Stimulated activated CD8-positive, alpha-beta memory T cell treated with anti-CD3 and anti-CD28 coated beads, Interleukin-12 subunit alpha, Interleukin-12 subunit beta, amount 100 ng/mL, for 24 hours (primary cell): ENCODE measurements around the gene HK2.
"Not testable (repeated sequence)": the region's sequence is repeated elsewhere in the genome, so short reads cannot be mapped to it uniquely, and the experiment has no call there.

ENCODE experiments used
- DNase-seq: peaks from one replicate; pipeline ENCODE4 v3.0.0-alpha.2; 2020; ENCODE audit errors: extremely low read depth

Gene HK2

GRCh38 chr2:74877376-74877775, 43.4 kb downstream of the HK2 start:
- no peak for DNase-seq

GRCh38 chr2:74877781-74878433, 44.0 kb downstream of the HK2 start:
- DNase-seq, result no peak

- no peak for DNase-seq
Observed at GRCh38 chr2:74878551-74878950, 44.6 kb downstream of the HK2 start.

- no peak for DNase-seq
Observed at GRCh38 chr2:74880054-74880728, 46.3 kb downstream of the HK2 start.

GRCh38 chr2:74881176-74881575, 47.2 kb downstream of the HK2 start:
- no peak for DNase-seq

GRCh38 chr2:74881626-74882298, 47.8 kb downstream of the HK2 start:
- DNase-seq, result no peak

GRCh38 chr2:74882299-74882687, 48.4 kb downstream of the HK2 start:
- DNase-seq, result no peak

- no peak for DNase-seq
Observed at GRCh38 chr2:74883011-74883410, 49.1 kb downstream of the HK2 start.

GRCh38 chr2:74884118-74884762, 50.3 kb downstream of the HK2 start:
- no peak for DNase-seq

- DNase-seq, result no peak
Observed at GRCh38 chr2:74884866-74885265, 50.9 kb downstream of the HK2 start.

GRCh38 chr2:74886251-74886650, 52.3 kb downstream of the HK2 start:
- DNase-seq, result no peak

GRCh38 chr2:74886811-74887210, 52.9 kb downstream of the HK2 start:
- no peak for DNase-seq

- DNase-seq, result no peak
Observed at GRCh38 chr2:74887445-74887951, 53.6 kb downstream of the HK2 start.

GRCh38 chr2:74887960-74888700, 54.2 kb downstream of the HK2 start:
- no peak for DNase-seq

- no peak for DNase-seq
Observed at GRCh38 chr2:74889159-74889558, 55.2 kb downstream of the HK2 start.

- DNase-seq, result no peak
Observed at GRCh38 chr2:74890711-74891110, 56.8 kb downstream of the HK2 start.

GRCh38 chr2:74891136-74891764, 57.3 kb downstream of the HK2 start:
- no peak for DNase-seq

- not testable (repeated sequence) for DNase-seq
Observed at GRCh38 chr2:74891816-74892215, 57.9 kb downstream of the HK2 start.

GRCh38 chr2:74892609-74893008, 58.7 kb downstream of the HK2 start:
- DNase-seq, result no peak

GRCh38 chr2:74893332-74893731, 59.4 kb downstream of the HK2 start:
- DNase-seq, result no peak

GRCh38 chr2:74894272-74894981, 60.5 kb downstream of the HK2 start:
- no peak for DNase-seq
